GM21447 (cell line): ENCODE measurements around the gene DAAM2.

ENCODE experiments used
- ATAC-seq: cut with Tn5 transposase; IDR thresholded peaks from one replicate; pipeline ENCODE4 v1.9.1; 2021; ENCODE audit not compliant: unreplicated experiment

Gene DAAM2

GRCh38 chr6:39791850-39792539, at the start of gene DAAM2:
TSS of gene DAAM2 (plus strand) at chr6:39792376. CDS start at chr6:39856303, 63,927 bp downstream.
- ATAC-seq: no peak

DNA sequence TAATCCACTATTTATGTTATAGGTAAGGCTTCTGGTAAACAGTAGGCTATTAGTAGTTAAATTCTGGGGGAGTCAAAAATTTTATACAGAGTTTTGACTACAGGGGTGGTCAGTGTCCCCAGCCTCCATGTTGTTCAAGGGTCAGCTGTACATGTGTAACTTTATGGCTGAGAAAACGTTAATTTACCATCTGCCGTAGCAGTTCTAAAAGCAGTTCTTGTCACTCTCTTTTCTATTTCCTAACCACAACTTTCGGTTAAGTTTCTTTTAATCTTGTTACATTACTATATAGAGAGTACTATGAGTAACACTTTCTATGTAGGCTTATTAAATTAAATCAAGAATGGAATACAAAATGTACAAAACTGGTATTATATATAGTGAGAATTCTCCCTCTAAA, 45.4 kb upstream of the DAAM2 start:
- no peak for ATAC-seq

- no peak for ATAC-seq
Observed at GRCh38 chr6:39752835-39753724, 39.1 kb upstream of the DAAM2 start.

- no peak for ATAC-seq
Observed at GRCh38 chr6:39753725-39754045, 38.5 kb upstream of the DAAM2 start.

DNA sequence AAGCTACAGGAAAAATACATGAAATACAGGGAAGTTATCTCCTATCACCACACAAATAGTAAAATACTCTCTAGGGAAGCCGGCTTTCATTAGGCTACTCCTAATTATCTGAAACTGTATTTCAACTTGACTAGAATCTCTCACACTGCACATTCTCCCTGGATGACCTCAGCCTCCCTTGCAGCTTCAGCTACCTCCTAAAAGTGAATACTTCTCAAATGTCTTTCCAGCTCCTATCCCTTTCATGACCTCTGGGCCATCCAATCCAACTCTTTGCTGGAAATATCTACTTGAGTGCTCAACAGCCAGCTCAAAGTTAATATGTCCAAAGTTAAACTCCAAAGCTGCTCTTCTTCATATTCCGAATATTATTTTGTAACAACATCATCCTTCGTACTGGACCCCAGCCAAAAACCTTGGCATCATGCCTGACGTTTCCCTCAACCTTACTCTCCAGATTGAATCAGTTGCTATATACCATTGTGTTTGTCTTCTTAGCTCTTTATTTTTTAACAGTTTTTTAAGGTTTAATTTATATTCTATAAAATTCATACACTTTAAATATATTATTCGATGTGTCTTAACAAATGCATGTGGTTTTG, 37.6 kb upstream of the DAAM2 start:
- ATAC-seq: no peak

GRCh38 chr6:39755231-39755630, 36.9 kb upstream of the DAAM2 start:
- no peak for ATAC-seq

GRCh38 chr6:39756582-39756981, 35.6 kb upstream of the DAAM2 start:
- no peak for ATAC-seq

- no peak for ATAC-seq
Observed at GRCh38 chr6:39758905-39759605, 33.1 kb upstream of the DAAM2 start.

DNA sequence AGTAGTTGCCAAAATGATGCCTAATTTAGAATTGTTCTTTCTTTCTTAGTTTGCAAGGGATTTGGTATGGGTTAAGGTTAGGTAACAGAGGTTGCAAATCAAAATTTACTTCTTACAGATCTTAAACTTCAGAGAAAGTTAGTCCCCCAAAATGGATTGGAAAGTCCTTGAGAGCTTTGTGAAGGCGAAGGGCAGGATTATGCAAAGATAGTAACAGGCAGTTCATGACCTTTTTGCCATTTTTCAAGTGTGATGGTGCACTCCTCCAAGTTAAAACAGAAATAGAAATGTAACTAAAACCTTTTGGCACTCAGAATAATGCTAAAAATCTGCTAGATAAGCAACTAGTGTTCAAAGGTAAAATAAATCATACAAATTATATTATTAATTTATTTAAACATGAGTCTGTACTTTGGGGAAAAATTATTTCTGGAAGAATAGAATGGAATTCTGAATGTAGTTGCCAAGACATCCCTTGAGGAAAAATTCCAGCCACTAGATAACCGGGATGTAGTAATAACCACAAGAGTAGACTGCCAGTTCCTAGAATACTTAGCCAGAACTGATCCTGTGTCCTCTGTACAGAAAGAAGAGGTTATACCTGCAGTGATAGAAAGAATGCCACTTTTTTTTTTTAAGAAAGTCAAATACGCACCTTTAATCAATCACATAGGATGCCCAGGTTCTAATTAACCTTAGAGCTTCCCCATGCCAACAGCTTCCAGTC, 31.8 kb upstream of the DAAM2 start:
- ATAC-seq: no peak

GRCh38 chr6:39765508-39766065, 26.6 kb upstream of the DAAM2 start:
- no peak for ATAC-seq

GRCh38 chr6:39769012-39769411, 23.2 kb upstream of the DAAM2 start:
- no peak for ATAC-seq

DNA sequence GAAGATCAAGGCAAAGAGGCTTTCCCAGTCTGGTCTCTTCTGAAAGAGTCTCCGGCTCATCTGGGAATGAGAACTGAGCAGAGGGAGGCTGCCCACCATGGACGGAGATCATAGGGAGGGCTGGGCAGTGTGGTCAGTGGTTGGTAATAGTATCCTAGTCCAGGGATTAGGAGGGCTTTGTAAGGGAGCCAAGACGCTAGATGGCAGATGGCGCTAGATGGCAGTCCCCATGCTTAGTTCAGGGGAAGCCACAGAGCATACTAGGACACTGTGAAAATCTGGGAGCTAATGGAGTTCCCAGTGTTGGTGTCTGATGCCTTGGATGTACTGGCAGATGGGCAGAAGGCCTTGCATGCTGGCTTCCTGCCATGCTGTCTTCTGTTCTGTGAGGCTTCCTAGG, 21.7 kb upstream of the DAAM2 start:
- no peak for ATAC-seq

DNA sequence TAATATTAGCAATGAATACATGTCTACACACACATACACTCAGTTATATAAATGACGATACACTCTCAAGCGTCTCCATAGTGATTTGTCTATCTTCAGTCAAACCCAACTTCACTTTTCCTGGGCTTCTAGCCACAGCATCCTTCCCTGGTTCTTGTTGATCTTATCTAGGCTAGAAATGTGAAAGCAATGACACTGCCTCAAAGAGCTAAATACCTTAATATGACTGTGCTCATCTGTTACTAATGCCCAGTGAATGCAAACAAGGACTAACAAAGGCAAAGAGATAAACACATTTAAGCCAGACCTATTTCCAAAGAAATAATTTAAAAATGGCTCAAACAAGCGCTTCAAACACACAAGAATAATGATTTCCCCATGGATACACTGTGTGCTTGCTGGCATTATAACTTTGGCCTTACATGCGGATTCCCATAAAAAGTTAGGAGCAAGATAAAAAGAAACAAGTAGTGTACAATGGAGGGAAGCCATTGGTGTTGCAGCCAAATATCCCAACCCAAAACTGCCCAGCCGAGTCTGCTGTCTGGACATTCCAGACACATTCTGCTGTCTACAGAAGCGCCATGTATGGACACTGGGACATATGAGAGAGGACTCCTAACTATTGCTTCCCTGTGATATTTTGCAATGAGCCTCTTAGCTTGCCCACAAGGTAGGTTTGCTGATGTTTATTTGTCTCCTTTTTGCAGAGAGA, 19.5 kb upstream of the DAAM2 start:
- ATAC-seq: no peak

DNA sequence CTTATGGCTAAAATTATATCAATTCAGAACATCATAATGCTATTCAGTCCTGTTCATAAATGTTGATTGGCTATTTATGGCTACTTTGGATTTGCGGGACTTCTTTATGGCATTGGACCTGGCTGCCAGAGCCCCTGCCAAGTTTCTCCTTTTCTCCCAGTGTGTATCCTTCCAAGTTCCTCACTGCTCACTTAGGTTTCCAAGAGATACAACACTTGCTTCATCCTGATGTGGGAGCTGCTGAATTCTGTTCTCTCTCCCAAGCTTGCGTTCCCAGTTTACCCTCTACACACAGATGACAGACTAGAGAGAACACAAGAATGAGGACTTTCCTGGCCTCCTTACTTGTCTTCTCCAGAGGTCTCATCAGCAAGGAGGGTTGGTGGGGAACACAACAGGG, 18.4 kb upstream of the DAAM2 start:
- ATAC-seq: no peak

- ATAC-seq: no peak
Observed at GRCh38 chr6:39776581-39776980, 15.6 kb upstream of the DAAM2 start.

DNA sequence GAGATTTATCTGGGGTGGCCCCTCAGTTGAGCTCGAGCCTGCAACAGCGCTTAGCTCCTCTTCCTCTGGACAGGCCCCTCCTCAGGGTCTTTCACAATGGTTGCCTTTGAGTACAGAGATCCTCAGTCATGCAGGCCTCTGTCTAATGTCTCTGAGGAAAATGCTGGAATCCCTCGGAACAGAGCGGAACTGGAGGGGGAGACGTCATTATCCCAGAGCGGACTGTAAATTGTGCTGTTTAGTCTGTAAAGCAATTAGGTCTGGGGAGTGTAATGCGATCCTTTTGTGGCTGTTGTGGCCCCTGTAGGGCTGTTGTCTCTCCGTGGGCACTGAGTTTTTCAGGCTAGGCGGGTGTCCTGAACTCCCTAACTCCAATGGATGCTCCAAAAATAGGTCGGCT, 15.0 kb upstream of the DAAM2 start:
- ATAC-seq: no peak

DNA sequence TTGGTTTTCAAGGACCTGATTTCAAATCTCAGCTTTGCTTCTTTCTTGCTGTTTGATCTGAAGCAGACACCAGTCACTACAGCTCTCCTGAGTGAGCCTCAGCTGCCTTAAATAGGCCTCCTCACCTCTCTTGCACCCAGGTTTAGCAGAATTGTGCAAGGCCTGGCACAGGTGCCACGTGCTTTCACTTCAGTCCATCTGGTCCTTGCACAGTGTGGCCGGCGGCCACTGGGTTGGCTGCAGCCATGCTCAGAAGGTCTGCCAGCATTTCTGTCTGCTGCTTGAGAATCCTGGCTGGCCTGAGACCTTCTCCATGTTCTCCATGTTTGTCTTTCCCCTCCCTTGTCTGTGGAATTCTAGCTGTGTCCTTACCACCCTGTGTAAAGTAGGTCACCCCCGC, 14.5 kb upstream of the DAAM2 start:
- no peak for ATAC-seq

- no peak for ATAC-seq
Observed at GRCh38 chr6:39778581-39779255, 13.5 kb upstream of the DAAM2 start.

GRCh38 chr6:39785281-39785680, 6.9 kb upstream of the DAAM2 start:
- ATAC-seq: no peak
